CD4-positive, alpha-beta T cell treated with Interleukin-15 for 1 hour (primary cell): ENCODE data around the gene DZIP3.

Source experiments
- DNase-seq: peaks from one replicate; pipeline ENCODE4 v3.0.0-alpha.2; 2020

DZIP3 gene, protein sequence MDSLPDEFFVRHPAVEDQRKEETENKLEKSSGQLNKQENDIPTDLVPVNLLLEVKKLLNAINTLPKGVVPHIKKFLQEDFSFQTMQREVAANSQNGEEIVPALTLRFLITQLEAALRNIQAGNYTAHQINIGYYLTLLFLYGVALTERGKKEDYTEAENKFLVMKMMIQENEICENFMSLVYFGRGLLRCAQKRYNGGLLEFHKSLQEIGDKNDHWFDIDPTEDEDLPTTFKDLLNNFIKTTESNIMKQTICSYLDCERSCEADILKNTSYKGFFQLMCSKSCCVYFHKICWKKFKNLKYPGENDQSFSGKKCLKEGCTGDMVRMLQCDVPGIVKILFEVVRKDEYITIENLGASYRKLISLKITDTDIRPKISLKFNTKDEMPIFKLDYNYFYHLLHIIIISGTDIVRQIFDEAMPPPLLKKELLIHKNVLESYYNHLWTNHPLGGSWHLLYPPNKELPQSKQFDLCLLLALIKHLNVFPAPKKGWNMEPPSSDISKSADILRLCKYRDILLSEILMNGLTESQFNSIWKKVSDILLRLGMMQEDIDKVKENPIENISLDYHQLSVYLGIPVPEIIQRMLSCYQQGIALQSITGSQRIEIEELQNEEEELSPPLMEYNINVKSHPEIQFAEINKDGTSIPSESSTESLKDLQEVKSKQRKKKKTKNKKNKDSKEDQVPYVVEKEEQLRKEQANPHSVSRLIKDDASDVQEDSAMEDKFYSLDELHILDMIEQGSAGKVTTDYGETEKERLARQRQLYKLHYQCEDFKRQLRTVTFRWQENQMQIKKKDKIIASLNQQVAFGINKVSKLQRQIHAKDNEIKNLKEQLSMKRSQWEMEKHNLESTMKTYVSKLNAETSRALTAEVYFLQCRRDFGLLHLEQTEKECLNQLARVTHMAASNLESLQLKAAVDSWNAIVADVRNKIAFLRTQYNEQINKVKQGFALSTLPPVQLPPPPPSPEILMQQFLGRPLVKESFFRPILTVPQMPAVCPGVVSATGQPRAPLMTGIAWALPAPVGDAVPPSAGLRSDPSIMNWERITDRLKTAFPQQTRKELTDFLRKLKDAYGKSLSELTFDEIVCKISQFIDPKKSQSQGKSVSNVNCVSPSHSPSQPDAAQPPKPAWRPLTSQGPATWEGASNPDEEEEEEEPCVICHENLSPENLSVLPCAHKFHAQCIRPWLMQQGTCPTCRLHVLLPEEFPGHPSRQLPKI

DNA sequence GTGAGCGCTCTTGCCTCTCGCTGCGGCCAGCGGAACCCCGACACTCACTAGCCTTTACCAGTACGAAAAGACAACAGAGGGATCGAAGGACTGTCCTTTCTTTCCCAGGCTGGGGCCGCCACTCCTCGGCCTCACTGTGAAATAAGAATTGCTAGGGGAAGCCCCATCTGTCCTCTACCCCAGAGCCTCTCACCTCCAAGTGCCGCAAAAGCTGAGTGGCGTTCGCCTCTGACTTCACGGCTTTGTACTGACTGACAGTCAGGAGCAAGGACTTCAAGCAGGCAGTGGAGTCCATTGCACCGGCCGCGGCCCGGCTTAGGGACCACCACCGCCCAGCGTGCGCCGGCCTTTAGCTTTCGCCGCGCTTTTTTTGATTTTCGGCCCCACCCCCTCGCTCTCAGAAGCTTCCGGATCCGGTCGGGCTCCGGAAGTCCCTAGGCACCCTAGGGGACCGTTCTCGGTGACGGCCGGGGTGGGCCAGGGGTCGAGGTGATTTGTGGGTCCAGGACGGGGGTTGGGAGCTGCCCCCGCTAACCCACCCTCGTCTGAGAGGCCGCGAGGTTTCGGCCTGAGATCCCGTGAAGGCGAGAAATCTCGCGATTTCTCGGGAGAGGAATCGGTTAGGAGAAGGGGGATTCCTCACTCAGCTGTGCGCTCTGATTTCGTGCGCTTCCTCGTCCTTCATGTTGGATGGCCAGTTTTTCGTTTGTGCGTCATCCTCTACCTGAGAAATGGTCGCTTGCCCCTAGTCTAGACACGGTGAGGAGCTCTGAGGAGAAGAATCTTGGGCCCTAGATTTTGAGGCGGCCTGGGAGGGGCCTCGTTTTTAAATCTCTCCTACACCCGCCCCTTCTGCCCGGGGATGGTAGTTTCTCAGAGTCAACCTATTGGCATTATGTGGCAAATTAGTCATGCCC, at the start of gene DZIP3, which contains the start of gene CIP2A:
DZIP3 (plus strand) TSS at position 642 of the 917 bp plus-strand sequence. CDS start 15,685 bp downstream, outside the sequence.
CIP2A (minus strand) TSS at position 358 of the 917 bp plus-strand sequence; CDS start at position 295, 63 bp downstream.
- peak; percentile 91 for DNase-seq

DNA sequence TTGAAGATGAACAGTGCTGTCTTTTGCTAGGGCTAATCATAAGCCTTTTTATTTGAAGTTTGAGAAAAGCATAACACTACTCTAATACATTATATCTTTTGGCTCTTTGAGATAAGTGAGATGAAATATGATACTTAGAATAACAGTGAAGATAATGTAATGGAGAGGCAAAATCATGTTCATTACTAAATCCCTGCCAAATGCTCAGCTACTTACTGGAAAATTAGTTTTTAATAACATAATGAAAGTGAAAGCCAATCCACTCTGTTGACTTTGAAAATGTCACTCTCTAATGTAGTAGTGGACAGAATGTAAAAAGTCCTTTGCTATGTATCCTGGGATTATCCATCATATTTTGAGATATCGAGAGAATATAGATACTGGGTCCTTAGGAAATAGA, 43.3 kb upstream of the DZIP3 start:
- no peak for DNase-seq

DNA sequence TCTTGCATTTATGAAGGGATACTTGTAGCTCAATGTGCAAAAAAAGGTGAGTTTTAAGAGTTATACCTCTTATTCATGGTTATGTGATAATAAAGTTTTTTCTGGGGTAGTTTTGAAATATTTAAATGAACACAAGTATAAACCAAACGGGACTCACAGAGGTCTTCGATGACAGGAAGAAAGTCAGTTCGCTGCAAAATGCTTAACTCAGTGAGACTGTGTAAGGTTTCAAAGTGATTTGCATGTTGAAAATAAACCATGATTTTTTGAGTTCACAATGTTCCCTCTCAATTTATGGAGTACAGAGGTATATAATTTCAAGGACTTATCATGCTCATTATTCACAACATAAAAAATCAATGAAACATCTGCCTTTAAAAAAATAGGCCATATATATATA, 42.8 kb upstream of the DZIP3 start:
- DNase-seq, result no peak

DNA sequence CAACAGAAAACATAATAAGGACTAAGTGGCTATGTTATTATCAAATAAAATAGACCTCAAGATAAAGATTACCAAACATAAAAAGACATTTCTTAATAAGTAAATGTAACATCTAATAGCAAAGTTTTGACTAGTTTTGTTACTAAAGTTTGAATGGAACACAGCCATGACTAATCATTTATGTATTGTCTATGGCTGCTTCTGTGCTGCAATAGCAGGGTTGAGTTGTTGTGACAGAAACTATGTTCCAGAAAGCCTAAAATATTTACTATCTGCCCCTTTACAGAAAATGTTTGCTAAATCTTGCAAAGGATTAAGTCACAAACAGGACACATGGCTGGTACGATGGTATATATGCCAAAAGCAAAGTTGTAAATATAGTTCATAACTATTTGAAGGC, 41.2 kb upstream of the DZIP3 start:
- no peak for DNase-seq

DNA sequence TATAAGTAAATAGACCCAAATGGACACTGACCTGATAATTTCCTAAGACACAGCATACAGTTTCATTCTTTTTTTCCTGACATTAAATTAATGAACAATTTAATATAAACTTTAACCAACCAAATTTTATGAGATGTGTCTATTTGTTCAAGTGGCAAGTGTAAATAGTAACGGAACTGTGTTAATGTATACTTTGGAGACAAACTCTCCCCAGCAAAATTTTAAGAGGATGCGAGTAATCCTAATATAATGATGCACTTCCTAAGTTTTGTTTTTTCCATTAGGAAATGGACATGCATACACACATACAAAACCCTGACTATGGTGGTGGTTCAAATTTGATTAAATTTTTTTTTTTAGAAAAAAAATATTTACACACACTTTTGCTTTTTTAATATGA, 40.6 kb upstream of the DZIP3 start:
- no peak for DNase-seq

DNA sequence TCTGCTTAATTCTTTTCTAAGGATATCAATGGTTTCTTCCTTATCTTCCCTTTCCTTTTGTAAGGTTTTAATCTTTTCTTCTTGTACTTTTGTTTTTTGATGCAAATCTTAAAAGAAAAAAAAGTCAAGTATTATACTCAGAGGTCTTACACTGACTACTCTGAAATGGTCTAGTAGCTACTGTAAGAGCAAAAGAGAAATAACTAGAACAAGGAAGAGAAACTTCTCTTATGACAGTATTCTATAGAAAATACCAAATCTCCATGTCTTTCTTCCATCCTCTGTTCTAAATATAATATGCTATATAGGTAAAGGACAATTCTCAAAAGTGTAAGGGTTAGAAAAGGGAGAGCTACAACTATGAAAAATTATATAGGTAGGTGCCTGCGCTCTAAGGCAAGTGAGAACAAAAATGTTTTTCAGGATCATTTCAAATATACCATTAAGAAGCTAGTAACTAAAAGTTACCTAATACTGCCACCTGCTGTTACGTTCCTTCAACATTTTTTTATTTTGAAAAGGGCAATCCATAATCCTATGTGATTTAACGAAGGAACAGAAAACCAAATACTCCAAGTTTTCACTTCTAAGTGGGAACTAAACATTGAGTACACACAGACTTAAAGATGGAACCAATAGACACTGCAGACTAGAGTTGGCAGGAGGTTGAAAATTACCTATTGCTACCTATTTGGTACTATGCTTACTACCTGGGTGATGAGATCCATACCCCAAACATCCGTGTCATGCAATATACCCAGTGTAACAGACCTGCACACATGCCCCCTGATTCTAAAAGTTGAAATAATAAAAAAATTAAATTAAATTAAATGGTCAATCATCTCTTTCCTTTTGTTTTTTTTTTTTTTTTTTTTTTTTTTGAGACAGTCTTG, 37.0 kb upstream of the DZIP3 start:
- DNase-seq, result no peak

DNA sequence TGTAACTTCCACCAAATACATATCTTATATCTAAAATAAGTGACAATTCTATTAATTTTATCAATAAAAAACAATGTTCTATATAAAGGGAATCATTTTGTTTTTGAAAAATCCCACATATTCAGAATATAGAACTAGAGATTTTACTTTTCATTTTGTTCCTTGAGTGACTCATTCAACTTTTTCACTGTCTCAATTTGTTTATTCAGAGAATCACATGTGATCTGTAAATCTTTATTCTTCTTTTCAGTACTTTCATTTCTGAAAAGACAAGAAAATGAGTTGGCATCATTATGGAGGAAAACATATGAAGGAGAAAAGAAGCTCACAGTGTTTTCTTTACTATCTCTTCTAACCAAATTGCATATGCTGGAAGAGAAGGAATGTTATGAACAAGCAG, 35.3 kb upstream of the DZIP3 start:
- DNase-seq, result no peak

DNA sequence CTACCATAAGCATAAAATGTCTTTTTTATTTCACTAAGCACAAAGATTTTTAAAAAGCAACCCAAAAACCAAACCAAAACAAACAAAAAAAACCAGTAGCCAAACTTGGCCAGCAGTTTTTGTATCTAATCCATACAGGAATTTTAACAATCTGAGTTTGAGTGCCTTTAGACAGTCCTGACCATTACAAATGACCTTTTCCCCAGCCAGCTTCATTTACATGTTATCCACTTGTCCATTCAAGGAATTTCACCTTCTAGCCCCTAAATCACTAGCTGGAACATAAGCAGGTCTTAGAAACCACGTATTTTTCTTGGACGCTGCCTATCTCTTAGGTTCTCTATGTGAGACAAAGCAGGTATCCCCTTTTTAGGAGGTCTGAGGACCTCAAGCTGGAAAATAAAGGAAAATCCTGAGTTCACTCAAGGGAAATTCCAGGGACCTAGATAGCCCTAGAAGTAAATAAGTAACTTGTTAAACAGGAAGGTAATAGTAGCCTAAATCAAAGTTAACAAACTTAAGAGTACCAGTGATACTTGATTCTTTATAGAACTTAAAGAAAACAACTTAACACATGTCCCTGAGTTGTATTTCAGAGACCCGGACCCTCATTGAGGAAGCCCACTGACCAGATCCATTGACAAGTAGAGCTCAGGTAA, 34.5 kb upstream of the DZIP3 start:
- DNase-seq, result no peak

DNA sequence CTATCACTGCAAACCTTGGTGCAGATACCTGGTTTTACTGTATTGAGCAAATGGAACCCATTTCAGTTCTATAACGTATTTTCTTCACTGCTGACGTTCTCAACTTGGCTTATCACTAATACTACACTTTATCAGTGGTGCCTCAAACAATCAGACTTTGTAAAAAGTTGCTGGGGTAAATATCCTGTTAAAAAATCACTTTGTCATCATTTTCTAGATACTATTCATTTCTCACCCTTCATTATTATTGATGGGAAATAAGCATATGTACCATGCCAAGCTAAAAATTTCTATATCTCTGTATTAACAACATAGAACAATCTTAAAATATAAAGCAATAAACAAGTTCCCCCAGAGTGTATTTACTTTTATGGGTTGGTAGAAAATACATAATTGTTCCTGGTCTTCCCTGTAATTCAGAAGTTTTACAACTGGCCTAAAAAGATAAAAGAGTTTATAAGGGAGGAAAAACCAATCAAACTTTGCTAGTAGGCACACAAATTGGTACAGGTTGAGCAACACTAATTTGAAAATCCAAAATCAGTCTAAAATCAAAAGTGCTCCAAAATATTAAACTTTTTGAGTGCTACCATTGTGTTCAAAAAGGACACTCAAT, 33.4 kb upstream of the DZIP3 start:
- DNase-seq, result no peak

DNA sequence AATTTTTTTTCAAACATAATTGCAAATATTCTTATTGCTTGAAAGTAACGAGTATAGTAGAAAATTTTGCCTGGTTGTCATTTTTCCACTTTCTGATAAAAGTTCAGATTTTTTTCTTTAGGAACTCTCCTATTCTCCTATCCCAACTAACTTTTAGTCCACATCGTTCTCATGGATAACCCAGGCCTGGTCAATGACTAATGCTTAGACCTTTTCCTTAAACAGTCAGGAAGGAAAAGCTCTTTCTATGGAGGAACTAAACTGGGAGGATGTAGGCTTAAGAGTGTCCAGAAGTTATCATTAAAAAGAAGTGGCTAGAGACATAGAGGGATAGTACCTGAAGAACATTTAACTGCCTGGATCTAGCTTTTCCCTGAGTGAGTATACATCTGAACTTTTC, 27.0 kb upstream of the DZIP3 start:
- no peak for DNase-seq

DNA sequence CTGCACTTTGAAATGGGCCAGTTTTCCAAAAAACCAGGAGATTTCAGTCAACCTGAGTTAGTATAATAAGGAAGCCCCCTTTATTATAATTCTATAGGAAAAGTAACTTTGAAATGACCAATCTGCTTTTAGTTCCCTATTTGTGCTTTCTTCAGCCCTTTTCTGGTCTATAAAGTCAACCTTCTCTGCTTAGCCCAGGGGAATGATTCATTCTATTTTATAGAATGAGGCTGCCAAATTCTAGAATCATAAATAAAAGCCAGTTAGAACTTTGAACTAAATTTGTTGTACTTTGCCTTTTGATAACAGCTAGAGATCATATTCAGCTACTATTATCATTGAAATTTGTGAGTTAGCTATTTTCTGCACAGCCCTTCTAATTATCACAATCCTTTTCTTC, 25.0 kb upstream of the DZIP3 start:
- DNase-seq, result no peak

DNA sequence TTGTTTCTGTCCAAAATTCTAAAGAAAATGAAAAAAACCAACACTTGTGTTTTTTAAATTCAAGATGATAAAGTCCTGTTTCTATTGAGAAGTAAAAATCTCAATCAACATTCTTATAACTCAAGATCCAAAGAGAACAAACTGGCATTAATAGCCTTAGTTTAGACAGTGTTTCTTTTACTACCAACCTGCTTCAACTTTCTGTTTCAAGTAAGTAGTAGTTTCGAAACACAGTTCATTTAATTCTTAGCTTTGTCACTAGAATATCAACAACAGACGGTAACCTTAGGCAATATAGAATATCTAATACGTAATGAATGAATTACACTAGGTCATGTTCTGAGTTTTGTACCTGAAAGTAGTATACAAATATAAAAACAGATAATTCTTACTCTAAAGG, 24.0 kb upstream of the DZIP3 start:
- no peak for DNase-seq

DNA sequence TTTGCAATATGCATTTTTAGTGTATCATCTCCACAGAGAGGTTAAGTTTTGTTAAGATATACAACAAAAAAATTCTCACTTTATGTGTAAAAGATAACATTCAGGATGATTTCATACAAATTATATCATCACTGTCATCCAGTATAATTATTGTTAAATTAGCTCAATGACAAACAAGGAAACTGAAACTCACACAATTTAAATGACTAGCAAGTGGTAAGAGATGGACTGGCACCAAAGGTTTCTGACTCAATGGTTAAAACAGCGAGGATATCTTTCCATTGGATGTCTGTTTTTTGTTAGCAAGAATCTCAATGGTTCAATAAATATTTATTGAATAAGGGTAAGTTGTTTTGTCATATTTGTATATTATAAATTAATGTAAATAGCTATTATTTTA, 22.9 kb upstream of the DZIP3 start:
- no peak for DNase-seq

DNA sequence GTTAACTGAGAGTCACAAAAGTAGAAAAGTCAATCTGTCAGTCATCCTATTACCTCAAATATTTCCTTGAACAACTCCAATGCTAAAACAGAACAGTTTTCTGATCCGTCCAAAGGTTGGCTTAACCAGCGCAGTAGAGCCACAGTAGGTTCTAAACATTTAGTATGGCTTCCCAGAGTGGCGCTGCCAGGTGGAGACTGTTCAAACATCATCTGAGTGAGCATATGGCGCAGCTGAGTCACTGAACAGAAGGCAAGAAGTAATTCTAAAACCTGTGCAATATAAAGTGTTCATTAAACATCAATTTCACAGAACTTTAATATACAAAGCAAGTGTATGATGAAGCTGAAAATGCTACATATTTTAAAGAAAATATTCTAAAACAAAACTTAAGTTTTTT, 20.2 kb upstream of the DZIP3 start:
- no peak for DNase-seq

DNA sequence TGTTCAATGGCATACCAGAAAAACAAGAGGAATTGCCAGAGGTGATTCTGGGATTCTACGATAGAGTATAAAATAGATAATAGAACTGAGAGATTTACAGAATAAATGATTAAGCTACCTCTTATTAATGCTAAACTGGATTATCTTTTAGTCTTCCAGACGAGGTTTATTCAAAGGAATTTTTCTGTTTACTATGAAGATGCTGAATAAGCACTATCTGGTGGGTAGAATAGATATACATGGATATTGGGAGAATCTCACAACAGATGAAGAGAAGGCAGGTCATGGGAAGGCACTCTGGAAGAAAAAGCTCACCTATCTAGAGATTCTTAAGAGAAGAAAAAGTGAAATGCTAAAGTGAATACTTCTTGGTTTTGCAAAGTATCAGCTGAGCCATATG, 11.5 kb upstream of the DZIP3 start:
- DNase-seq, result no peak

DNA sequence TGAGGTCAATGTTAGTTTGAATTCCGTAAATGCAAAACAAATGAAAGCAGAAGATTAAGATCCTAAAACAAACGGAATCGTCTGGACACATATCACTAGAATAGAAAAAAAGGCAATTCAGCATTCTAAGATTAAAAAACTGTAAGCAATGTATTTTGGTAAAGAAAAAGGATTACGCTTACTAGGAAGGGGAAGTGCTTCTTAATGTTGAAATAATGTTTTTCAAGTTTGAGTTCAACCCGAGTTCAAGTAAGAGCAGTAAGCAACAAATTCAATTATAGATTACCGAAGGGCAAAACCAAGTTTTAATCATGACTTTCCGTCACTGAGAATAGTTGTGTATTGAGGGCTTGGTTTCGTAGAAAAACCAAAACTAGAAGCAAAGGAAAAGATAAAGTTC, 921 bp upstream of the DZIP3 start:
- no peak for DNase-seq

DNA sequence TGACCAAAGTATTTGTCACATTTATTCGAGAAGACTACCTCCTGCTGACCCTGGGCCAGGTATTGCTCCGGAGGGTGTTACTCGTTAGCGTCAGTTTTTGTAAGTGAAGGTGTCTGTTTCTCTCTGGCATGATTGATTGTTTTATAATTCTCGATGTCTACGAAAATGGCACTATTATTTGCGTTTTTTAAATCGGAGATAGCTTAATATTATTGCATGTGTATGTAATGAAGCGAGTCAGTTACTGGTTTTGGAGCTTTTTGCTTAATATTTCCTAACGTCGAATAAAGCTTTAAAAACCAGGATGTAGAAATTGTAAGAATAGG, 439 bp downstream of the DZIP3 start:
- no peak for DNase-seq

DNA sequence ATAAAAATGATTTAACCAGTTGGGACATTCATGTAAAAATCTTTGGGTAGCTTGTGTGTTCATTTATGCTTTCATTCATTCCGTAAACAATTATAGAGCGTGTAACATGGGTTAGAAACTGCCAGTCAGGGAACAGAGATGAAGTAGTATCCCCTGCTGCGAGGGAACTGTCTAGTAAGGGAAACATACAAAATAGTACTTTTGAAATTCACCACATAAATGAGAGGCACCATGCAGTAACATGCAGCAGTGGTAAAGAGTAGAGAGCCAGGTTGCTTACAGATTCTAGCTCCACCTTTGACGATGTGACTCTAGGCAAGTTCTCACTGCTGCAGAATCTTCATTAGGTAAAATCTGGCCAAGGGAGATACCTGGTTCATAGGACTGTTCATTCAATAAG, 938 bp downstream of the DZIP3 start:
- DNase-seq, result no peak

DNA sequence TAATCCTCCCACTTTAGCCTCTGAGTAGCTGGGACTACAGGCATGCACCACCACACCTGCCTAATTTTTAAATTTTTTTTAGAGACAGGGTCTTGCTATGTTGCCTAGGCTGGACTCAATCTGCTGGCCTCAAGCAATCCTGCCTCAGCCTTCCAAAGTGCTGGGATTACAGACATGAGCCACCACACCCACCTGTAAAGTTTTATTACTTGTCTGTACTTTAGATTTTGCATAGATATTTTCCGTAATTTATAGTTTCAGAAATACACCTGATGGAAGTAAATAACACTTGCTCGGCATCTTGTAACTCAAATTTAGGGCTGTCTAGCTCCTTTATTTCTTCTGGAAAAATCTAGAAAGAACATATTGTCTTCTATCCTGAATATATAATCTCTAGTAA, 5.8 kb downstream of the DZIP3 start:
- no peak for DNase-seq

DNA sequence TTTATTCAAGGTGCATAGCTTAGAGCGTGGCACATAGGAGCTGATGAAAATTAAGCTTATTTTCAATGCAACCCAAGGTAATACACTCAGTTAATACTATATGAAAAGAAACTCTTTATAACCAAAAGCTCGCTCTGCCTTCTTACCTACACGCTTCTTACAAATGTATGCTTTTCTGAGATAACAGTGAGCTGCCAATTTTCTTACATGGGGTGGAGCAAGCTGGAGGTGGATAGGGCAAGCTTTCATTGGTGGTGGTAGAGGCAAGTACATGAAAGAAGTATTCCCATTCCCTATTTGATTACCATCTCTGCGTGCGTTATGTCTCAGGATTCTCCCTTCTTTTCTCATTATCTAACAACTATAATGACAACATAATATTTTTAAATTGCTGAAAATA, 8.9 kb downstream of the DZIP3 start:
- no peak for DNase-seq
